ENCODE measurements around the gene IL1RL2.

- peak; percentile 95 to 99 (median 97) for TF ChIP-seq CTCF (IDR thresholded peaks at IDR 0.05)
- no peak for TF ChIP-seq POLR2A (IDR thresholded peaks at IDR 0.05)
Measured at GRCh38 chr2:102240640-102241370, 54.0 kb downstream of the IL1RL2 start.

Measured in ovary (tissue), 3 donors.